ENCODE measurements around the gene DRGX.

DNA sequence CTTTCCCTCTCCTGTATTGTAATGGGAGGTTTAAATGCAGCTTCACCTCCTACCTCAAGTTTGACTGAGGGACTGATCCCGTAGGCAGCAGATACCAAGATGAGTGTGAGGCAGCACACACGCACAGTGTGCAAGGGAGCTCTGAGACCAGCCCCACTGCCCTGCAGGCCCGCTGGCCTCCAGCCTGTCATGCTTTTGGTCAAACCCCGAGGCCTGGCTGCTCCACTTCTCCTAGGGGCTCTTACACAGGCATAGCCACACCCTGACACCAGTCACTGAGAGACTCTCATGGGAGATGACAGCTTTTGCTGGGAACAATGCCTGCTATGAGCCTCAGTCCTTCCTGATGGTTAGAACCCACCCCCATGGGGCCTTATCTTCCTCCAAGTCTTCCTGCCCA is 27.6 kb downstream of the DRGX start:
- TF ChIP-seq POLR2A (IDR thresholded peaks at IDR 0.05; ENCODE audit: low read depth, low read length): no peak
- no peak for TF ChIP-seq POLR2AphosphoS5 (IDR thresholded peaks at IDR 0.05; ENCODE audit: low read depth, low read length)
- TF ChIP-seq PAX5 (IDR thresholded peaks at IDR 0.05; ENCODE audit: insufficient read depth, low read length, severe bottlenecking): no peak

Data from GM12891 (cell line).